NT2/D1 (cell line): Measurements from ENCODE around the gene METTL1.
"Not testable (repeated sequence)": the region's sequence is repeated elsewhere in the genome, so short reads cannot be mapped to it uniquely, and the experiment has no call there.

Experiments
- DNase-seq: peaks from one replicate; pipeline ENCODE4 v3.0.0-alpha.2; 2011; ENCODE audit warnings: low read depth, low spot score
- H3K27me3 ChIP-seq: 2 replicates; pipeline ENCODE4 v1.6.0; 2011; ENCODE audit warnings: mild to moderate bottlenecking; ENCODE audit not compliant: insufficient read length, insufficient read depth
- H3K36me3 ChIP-seq: 2 replicates; pipeline ENCODE4 v1.6.1; 2011; ENCODE audit warnings: mild to moderate bottlenecking, low read length, mixed read lengths; ENCODE audit not compliant: insufficient read depth, insufficient read length
- H3K4me1 ChIP-seq: 2 replicates; pipeline ENCODE4 v1.5.1; 2011; ENCODE audit not compliant: insufficient read depth, insufficient read length
- H3K4me3 ChIP-seq: 2 replicates; pipeline ENCODE4 v1.5.1; 2011; ENCODE audit warnings: low read depth; ENCODE audit not compliant: insufficient read length
- H3K9ac ChIP-seq: 2 replicates; pipeline ENCODE4 v1.6.0; 2011; ENCODE audit warnings: low read depth; ENCODE audit not compliant: insufficient read length
- H3K9me3 ChIP-seq: 2 replicates; pipeline ENCODE4 v1.5.1; 2011; ENCODE audit warnings: mild to moderate bottlenecking, low read length; ENCODE audit not compliant: insufficient read depth
- SUZ12 ChIP-seq: IDR thresholded peaks from 2 replicates; pipeline ENCODE4 v1.6.1; 2011; ENCODE audit not compliant: insufficient read length, insufficient read depth; ENCODE audit errors: extremely low read depth
- YY1 ChIP-seq: IDR thresholded peaks from 2 replicates; pipeline ENCODE4 v1.6.1; 2011; ENCODE audit not compliant: insufficient read length, insufficient read depth
- ZNF274 ChIP-seq: IDR thresholded peaks from 2 replicates; pipeline ENCODE4 v1.6.1; 2011; ENCODE audit warnings: mild to moderate bottlenecking, low read depth, low read length

Gene METTL1

GRCh38 chr12:57724003-57724935 lies 47.6 kb downstream of the METTL1 start:
- TF ChIP-seq YY1 = no peak
- no peak for TF ChIP-seq ZNF274
- TF ChIP-seq SUZ12 = no peak

GRCh38 chr12:57723630-57723962 lies 48.3 kb downstream of the METTL1 start:
- no peaks in the 10 kb centered on the region for H3K9me3 ChIP-seq
- H3K9ac ChIP-seq = no peak overlapping the region
- peaks cover 12% of the 10 kb centered on the region for H3K4me1 ChIP-seq
- TF ChIP-seq SUZ12 (no peak), ZNF274 (no peak), YY1 (no peak)
- H3K4me3 ChIP-seq = no peak overlapping the region
- peaks cover 39% of the 10 kb centered on the region for H3K36me3 ChIP-seq
- H3K27me3 ChIP-seq = peaks cover 29% of the 10 kb centered on the region
- no peak for DNase-seq

More at GRCh38 chr12:57724003-57724935, 47.6 kb downstream of the METTL1 start:
- Histone ChIP-seq H3K4me1 (peaks cover 12% of the 10 kb centered on the region), H3K9me3 (no peaks in the 10 kb centered on the region), H3K36me3 (peaks cover 32% of the 10 kb centered on the region), H3K9ac (no peak overlapping the region), H3K27me3 (peaks cover 29% of the 10 kb centered on the region), H3K4me3 (no peak overlapping the region)
- no peak for DNase-seq

- H3K9ac ChIP-seq = no peak overlapping the region
- TF ChIP-seq ZNF274 = no peak
- no peak for TF ChIP-seq YY1
- TF ChIP-seq SUZ12 = no peak
- H3K9me3 ChIP-seq = no peaks in the 10 kb centered on the region
- H3K27me3 ChIP-seq = peaks cover 27% of the 10 kb centered on the region
- peaks cover 45% of the 10 kb centered on the region for H3K36me3 ChIP-seq
- no peak overlapping the region for H3K4me3 ChIP-seq
- H3K4me1 ChIP-seq = peaks cover 12% of the 10 kb centered on the region
- DNase-seq = no peak
Observed at GRCh38 chr12:57722716-57723629, 48.9 kb downstream of the METTL1 start.

GRCh38 chr12:57721846-57722608 lies 49.9 kb downstream of the METTL1 start:
- H3K9me3 ChIP-seq, DNase-seq, H3K4me1 ChIP-seq, H3K4me3 ChIP-seq, H3K9ac ChIP-seq: not testable (repeated sequence)
- Histone ChIP-seq H3K36me3 (peaks cover 48% of the 10 kb centered on the region), H3K27me3 (peaks cover 17% of the 10 kb centered on the region)

GRCh38 chr12:57720606-57721595 lies 51.0 kb downstream of the METTL1 start:
- Histone ChIP-seq H3K4me3 (no peak overlapping the region), H3K9ac (no peak overlapping the region), H3K36me3 (peaks cover 59% of the 10 kb centered on the region), H3K27me3 (peaks cover 7% of the 10 kb centered on the region), H3K9me3 (no peaks in the 10 kb centered on the region), H3K4me1 (peaks cover 5% of the 10 kb centered on the region)
- TF ChIP-seq SUZ12 (no peak), ZNF274 (no peak), YY1 (no peak)
- DNase-seq = no peak
